GM18520 (cell line): ENCODE data around the gene COPS9.

Experiments used
- ATAC-seq: cut with Tn5 transposase; IDR thresholded peaks from one replicate; pipeline ENCODE4 v1.9.1; 2021; ENCODE audit not compliant: unreplicated experiment

The COPS9 gene

GRCh38 chr2:240166761-240167587 lies 30.9 kb upstream of the COPS9 start:
- ATAC-seq: no peak

- no peak for ATAC-seq
These were observed 30.1 kb upstream of the COPS9 start for GRCh38 chr2:240166191-240166590.

DNA sequence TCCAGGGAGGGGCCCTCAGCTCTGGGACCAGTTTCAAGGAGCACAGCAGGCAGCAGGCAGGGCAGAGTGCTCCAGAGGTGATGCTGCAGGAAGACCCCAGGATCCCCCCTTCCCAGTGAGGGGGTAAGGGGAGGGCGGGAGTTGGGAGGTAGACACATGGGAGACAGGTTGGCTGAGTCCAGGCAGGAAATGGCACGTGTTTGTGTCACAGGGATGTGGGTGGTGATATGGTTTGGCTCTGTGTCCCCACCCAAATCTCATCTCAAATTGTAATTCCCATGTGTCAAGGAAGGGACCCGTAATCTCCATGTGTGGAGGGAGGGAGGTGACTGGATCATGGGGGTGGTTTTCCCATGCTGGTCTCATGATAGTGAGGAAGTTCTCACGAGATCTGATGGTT lies 29.6 kb upstream of the COPS9 start:
- ATAC-seq: no peak

DNA sequence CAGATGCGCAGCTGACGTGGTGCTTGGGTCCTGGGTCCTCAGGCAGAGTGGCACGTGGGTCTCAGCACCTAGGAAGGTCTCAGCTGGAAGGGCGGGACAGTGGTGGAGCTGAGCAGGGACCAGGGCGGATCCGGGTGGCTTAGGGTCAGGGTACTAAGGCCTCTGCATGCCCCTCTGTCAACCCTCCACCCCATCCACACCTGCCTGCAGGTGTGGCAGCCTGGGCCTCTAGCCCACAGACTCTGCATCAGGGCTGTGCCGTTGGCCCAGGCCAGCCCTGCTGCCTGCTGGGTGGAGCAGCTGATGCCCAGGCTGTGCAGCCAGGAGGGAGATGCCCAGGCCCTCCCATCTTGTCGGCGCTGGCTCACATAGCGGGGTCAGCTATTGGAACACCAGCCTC lies 28.9 kb upstream of the COPS9 start:
- ATAC-seq: no peak

DNA sequence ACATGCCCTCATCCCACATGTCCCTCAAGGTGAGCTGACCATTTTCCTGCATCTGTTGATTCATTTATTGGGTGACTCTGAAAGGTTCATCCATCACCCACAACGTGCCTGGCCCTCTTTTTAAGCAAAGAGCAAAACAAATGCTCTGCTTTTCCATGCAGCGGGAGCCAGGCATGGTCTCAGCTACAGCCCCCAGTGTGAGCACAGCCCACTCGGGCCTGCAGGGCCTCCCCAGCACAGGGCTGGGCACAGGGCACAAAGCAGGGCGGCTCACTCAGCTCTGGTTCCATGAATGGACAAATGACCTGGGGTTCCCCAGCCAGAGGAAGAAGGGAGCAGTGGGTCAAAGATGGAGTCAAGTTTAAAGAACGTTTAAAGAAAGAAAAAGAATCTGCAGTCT lies 28.5 kb upstream of the COPS9 start:
- no peak for ATAC-seq

DNA sequence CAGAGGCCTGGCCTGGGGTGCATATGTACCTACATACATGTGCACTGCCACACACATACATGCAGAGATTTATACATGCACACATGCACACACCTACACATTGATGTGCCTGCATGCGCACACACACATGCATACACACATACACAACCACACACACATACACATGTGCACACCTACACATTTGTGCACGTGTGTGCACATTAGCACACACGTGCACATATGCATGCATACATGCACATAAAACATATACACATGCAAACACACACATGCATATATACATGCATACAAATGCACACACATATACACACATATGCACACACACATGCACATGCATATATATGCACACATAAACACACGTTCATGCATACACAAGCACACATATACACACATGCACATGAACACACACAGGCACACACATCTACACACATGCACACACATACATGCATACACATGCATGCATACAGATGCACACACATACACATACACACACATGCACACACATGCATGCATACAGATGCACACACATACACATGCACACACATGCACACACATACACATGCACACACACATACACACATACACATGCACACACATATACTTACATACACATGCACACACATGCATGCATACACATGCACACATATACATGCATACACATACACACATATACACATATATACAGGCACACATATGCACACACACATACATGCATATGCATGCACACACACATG lies 27.9 kb upstream of the COPS9 start:
- ATAC-seq: no peak

DNA sequence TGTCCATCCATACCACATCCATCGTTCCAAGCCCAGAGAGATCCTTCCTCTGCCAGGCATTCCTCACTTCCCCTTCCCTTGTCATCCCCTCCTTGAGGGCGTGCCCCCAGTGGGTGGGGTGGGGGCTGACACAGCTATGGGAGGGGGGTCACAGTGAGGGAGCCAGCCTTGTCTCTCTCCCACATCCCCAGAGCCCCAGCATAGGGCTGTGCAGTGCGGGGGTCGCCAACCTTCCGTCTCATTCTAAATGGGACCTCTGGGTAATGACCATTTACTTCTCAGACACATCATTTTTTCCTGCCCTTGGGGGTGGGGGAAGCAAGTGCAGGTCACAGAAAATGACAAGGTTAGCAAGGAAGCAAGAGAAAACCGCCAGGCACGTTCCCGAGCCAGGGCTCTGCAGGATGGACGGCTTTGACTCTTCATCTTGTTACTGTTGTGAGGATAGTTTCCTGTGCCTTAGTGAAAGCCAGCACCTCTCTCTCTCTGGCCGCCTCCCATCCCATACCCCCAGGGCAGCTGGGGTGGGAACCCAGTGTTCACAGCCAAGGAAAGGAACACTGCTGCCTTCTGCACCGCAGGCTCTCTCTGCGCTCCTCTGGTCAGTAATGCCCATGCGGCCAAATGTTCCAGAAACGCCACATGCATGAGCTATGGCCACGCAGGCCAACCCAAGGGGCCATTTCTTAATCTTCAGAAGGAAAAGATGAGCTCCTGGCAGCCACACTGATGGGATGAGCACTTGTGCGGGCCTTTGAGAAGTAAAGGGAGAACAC lies 27.0 kb upstream of the COPS9 start:
- ATAC-seq: no peak

DNA sequence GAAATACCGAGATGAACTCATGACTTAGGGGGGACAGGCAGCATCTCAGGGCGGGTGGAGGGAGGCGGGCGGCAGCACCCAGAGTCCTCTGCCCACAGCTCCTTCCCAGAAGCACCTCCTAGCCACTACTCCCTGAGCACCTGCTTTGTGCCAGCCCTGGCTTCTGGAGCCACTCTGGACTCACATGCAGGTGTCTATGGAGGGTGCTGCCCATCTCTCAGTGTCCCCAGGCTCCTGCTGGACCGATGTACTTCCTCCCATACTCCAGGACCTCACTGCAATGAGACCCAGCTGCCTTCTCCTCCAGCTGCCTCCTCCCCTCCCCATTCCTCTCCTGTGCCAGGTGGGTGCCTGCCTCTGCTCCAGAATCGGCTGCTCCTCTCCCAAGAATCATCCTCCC lies 26.4 kb upstream of the COPS9 start:
- no peak for ATAC-seq

- no peak for ATAC-seq
These were observed 25.9 kb upstream of the COPS9 start for GRCh38 chr2:240162032-240162431.

DNA sequence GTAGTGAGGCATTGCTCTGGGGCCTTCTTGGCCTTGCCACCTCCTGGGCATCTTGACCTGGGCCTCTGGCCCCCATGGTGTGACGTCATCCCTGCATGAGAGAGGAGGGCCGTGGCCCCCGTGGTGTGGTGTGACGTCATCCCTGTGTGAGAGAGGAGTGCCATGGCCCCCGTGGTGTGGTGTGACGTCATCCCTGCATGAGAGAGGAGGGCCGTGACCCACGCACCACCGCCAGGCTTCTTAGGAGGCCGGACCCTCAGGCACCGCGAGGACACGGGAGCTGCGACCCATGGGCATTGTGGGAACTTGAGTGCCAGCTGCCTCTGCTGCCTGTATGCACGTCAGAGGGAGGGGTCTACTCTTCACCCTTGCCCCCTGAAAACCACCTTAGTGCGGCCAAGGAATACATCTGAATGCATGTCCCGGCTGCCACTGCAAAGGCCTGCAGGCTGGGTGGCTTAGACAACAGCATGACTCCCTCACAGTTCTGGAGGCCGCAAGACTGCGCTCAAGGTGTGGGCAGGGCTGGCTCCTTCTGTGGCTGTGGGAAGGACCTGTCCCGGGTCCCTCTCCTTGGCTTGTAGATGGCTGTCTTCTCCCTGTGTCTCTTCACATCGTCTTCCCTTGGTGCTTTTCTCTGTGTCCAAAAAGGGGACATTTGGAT lies 25.1 kb upstream of the COPS9 start:
- no peak for ATAC-seq

DNA sequence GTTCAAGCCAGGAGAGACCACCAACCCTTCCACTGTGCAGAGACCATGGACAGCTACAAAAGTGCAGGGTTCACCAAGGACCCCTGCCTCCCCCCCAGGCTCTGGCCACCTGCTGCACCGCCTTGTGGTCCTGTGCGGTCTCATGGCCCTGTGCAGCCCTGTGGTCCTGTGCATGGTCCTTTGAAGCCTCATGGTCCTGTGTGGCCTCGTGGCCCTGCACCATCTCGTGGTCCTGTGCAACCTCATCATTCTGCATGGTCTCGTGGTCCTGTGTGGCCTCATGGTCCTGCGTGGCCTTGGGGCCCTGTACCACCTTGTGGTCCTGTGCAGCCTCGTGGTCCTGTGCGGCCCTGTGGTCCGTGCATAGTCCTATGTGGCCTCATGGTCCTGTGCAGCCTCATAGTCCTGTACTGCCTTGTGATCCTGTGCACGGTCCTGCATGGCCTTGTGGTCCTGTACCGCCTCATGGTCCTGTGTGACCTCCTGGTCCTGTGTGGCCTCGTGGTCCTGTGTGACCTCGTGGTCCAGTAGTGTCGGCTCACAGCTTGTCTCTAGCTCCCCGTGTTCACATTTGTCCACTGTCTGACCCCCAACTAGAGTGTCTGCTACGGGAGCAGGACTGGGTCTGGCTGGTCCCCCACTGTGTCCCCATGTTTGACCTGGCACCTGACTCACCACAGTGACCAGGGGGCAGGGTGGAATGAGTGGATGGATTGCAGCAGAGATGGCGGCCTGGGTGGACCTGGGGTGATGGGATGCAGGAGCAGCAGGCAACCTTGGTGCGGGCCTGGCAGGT lies 24.4 kb upstream of the COPS9 start:
- no peak for ATAC-seq

GRCh38 chr2:240159251-240159839 lies 23.2 kb upstream of the COPS9 start:
- ATAC-seq: no peak

DNA sequence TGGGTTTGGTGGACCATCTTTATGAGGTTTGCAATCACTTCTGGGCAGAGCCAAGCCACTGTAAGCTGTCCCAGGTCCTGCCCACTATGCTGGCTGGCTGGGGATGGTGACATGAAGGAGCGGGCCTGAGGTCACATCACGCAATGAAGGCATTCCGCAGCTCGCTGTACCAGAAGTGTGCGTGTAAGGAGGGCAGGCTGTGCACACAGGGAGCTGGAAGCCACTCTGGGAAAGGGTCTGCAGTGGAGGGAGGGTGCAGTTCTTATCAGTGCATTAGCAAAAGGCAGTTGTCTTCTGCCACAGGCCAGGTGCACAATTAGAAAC lies 21.0 kb upstream of the COPS9 start:
- no peak for ATAC-seq

GRCh38 chr2:240156435-240157146 lies 20.5 kb upstream of the COPS9 start:
- no peak for ATAC-seq

- no peak for ATAC-seq
These were observed 19.8 kb upstream of the COPS9 start for GRCh38 chr2:240155745-240156390.

- no peak for ATAC-seq
These were observed 19.1 kb upstream of the COPS9 start for GRCh38 chr2:240155048-240155744.

- no peak for ATAC-seq
These were observed 18.5 kb upstream of the COPS9 start for GRCh38 chr2:240154606-240155005.

GRCh38 chr2:240153418-240153817 lies 17.3 kb upstream of the COPS9 start:
- no peak for ATAC-seq
